Muscle layer of duodenum (tissue), 2 donors: ENCODE measurements around the gene SEMA4D.

ENCODE experiments used
- H3K27ac ChIP-seq: one replicate; pipeline ENCODE4 v1.7.0; 2013; ENCODE audit warnings: mild to moderate bottlenecking, low read length
- H3K27me3 ChIP-seq: one replicate; pipeline ENCODE4 v1.7.0; 2013; ENCODE audit warnings: low read depth, mild to moderate bottlenecking, control low read depth, low read length
- H3K36me3 ChIP-seq, 2 donors: one replicate each; pipeline ENCODE4 v1.7.0; 2013; ENCODE audit warnings: low read length in 2 of 2, control low read depth in 1 of 2, mild to moderate bottlenecking in 1 of 2; ENCODE audit not compliant: insufficient read depth in 2 of 2, control insufficient read depth in 1 of 2
- H3K4me1 ChIP-seq, 2 donors: one replicate each; pipeline ENCODE4 v1.7.0; 2013; ENCODE audit warnings: low read length in 2 of 2, mild to moderate bottlenecking in 2 of 2, control low read depth in 1 of 2, moderate library complexity in 1 of 2; ENCODE audit not compliant: insufficient read depth in 2 of 2, control insufficient read depth in 1 of 2
- H3K4me3 ChIP-seq, 2 donors: one replicate each; pipeline ENCODE4 v1.7.0; 2013; ENCODE audit warnings: low read length in 2 of 2, low read depth in 1 of 2, mild to moderate bottlenecking in 1 of 2
- H3K9me3 ChIP-seq, 2 donors: one replicate each; pipeline ENCODE4 v1.7.0; 2013; ENCODE audit warnings: low read length in 2 of 2, control low read depth in 1 of 2, mild to moderate bottlenecking in 1 of 2; ENCODE audit not compliant: control insufficient read depth in 1 of 2
- donor health status: healthy.

The SEMA4D gene

GRCh38 chr9:89470224-89470839, 27.6 kb downstream of the SEMA4D start:
- Histone ChIP-seq H3K27ac (no peak overlapping the region), H3K9me3 (no peaks in the 10 kb centered on the region), H3K4me1 (peaks cover 4 to 14% of the 10 kb centered on the region in 2 donors), H3K36me3 (no peaks in the 10 kb centered on the region), H3K27me3 (no peaks in the 10 kb centered on the region), H3K4me3 (no peak overlapping the region)

- H3K36me3 ChIP-seq = no peaks in the 10 kb centered on the region
- no peak overlapping the region for H3K4me3 ChIP-seq
- H3K27ac ChIP-seq = no peak overlapping the region
- no peaks in the 10 kb centered on the region for H3K9me3 ChIP-seq
- H3K27me3 ChIP-seq = no peaks in the 10 kb centered on the region
- H3K4me1 ChIP-seq = peaks cover 3 to 4% of the 10 kb centered on the region in 2 donors
Observed at GRCh38 chr9:89469003-89469402, 28.9 kb downstream of the SEMA4D start.

GRCh38 chr9:89468281-89468960, 29.5 kb downstream of the SEMA4D start:
- Histone ChIP-seq H3K9me3 (no peaks in the 10 kb centered on the region), H3K27me3 (no peaks in the 10 kb centered on the region), H3K27ac (no peak overlapping the region), H3K36me3 (no peaks in the 10 kb centered on the region), H3K4me1 (peaks cover 0 to 4% of the 10 kb centered on the region in 2 donors), H3K4me3 (no peak overlapping the region)

- peaks cover 0 to 4% of the 10 kb centered on the region in 2 donors for H3K4me1 ChIP-seq
- no peak overlapping the region for H3K27ac ChIP-seq
- H3K27me3 ChIP-seq = no peaks in the 10 kb centered on the region
- H3K36me3 ChIP-seq = no peaks in the 10 kb centered on the region
- no peak overlapping the region for H3K4me3 ChIP-seq
- no peaks in the 10 kb centered on the region for H3K9me3 ChIP-seq
Observed at GRCh38 chr9:89467278-89467625, 30.7 kb downstream of the SEMA4D start.

- no peaks in the 10 kb centered on the region for H3K9me3 ChIP-seq
- no peak overlapping the region for H3K27ac ChIP-seq
Observed at GRCh38 chr9:89466451-89467277, 31.2 kb downstream of the SEMA4D start.

GRCh38 chr9:89465726-89466308, 32.1 kb downstream of the SEMA4D start:
- Histone ChIP-seq H3K9me3 (no peaks in the 10 kb centered on the region), H3K4me3 (no peak overlapping the region), H3K4me1 (peaks cover 0 to 4% of the 10 kb centered on the region in 2 donors), H3K36me3 (no peaks in the 10 kb centered on the region), H3K27ac (no peak overlapping the region), H3K27me3 (no peaks in the 10 kb centered on the region)

More at GRCh38 chr9:89466451-89467277, 31.2 kb downstream of the SEMA4D start:
- no peaks in the 10 kb centered on the region for H3K36me3 ChIP-seq
- H3K4me3 ChIP-seq = no peak overlapping the region
- peaks cover 0 to 4% of the 10 kb centered on the region in 2 donors for H3K4me1 ChIP-seq
- no peaks in the 10 kb centered on the region for H3K27me3 ChIP-seq

GRCh38 chr9:89465001-89465451, 32.9 kb downstream of the SEMA4D start:
- Histone ChIP-seq H3K27me3 (no peaks in the 10 kb centered on the region), H3K4me3 (no peak overlapping the region), H3K4me1 (no peaks in the 10 kb centered on the region), H3K27ac (no peak overlapping the region), H3K9me3 (no peaks in the 10 kb centered on the region), H3K36me3 (no peaks in the 10 kb centered on the region)

GRCh38 chr9:89464300-89464901, 33.5 kb downstream of the SEMA4D start:
- Histone ChIP-seq H3K27me3 (no peaks in the 10 kb centered on the region), H3K36me3 (no peaks in the 10 kb centered on the region), H3K4me1 (no peaks in the 10 kb centered on the region), H3K27ac (no peak overlapping the region), H3K4me3 (no peak overlapping the region), H3K9me3 (no peaks in the 10 kb centered on the region)

GRCh38 chr9:89462817-89463683, 34.9 kb downstream of the SEMA4D start:
- no peaks in the 10 kb centered on the region for H3K4me1 ChIP-seq
- no peaks in the 10 kb centered on the region for H3K36me3 ChIP-seq
- H3K4me3 ChIP-seq = no peak overlapping the region
- no peaks in the 10 kb centered on the region for H3K9me3 ChIP-seq
- no peak overlapping the region for H3K27ac ChIP-seq
- H3K27me3 ChIP-seq = no peaks in the 10 kb centered on the region

- no peaks in the 10 kb centered on the region for H3K9me3 ChIP-seq
- H3K27ac ChIP-seq = no peak overlapping the region
- no peaks in the 10 kb centered on the region for H3K36me3 ChIP-seq
- H3K4me3 ChIP-seq = no peak overlapping the region
- H3K4me1 ChIP-seq = no peaks in the 10 kb centered on the region
- H3K27me3 ChIP-seq = no peaks in the 10 kb centered on the region
Observed at GRCh38 chr9:89462199-89462598, 35.7 kb downstream of the SEMA4D start.
